CD4-positive, CD25-positive, alpha-beta regulatory T cell (primary cell): ENCODE measurements around the gene GNG14. TPM values are rescaled to one million over a fixed set of nuclear protein-coding genes. Genes with fewer than 3 reads are reported as not detected.
A peak's percentile ranks its signal among the peaks of the same experiment; 100 is the strongest.
"Not testable (repeated sequence)": the region's sequence is repeated elsewhere in the genome, so short reads cannot be mapped to it uniquely, and the experiment has no call there.

Source experiments
- ATAC-seq, 2 donors: fragments of 150-1000 bp; cut with Tn5 transposase; one replicate each; pipeline ENCODE4 v1.10.0; 2021; ENCODE audit warnings: low read depth in 2 of 2, moderate number of reproducible peaks in 2 of 2, moderate library complexity in 1 of 2
- DNase-seq, 3 donors: peaks; one replicate each; pipeline versions ENCODE4 v3.0.0 to v3.0.0-alpha.2; 2012 to 2022; ENCODE audit warnings: mixed read lengths in 1 of 3
- H3K27ac ChIP-seq: one replicate; pipeline ENCODE4 v1.7.0; 2013; ENCODE audit warnings: mild to moderate bottlenecking, low read length; ENCODE audit not compliant: insufficient read depth, poor library complexity, severe bottlenecking
- H3K27me3 ChIP-seq: one replicate; pipeline ENCODE4 v1.7.0; 2013; ENCODE audit warnings: low read length; ENCODE audit not compliant: control insufficient read depth, insufficient read depth
- H3K36me3 ChIP-seq: one replicate; pipeline ENCODE4 v1.7.0; 2013; ENCODE audit warnings: mild to moderate bottlenecking, low read length, moderate library complexity; ENCODE audit not compliant: control insufficient read depth, insufficient read depth
- H3K4me1 ChIP-seq: 2 replicates; pipeline ENCODE4 v1.7.0; 2013; ENCODE audit warnings: mild to moderate bottlenecking, low read length; ENCODE audit not compliant: insufficient read depth, control insufficient read depth, poor library complexity, severe bottlenecking
- H3K4me3 ChIP-seq: one replicate; pipeline ENCODE4 v1.7.0; 2013; ENCODE audit warnings: low read depth, mild to moderate bottlenecking, low read length, moderate library complexity
- H3K9me3 ChIP-seq, 2 experiments: 1 replicate in 1 of 2; 2 replicates in 1 of 2; pipeline ENCODE4 v1.7.0; 2013; ENCODE audit warnings: low read length in 2 of 2, mild to moderate bottlenecking in 1 of 2, moderate library complexity in 1 of 2; ENCODE audit not compliant: control insufficient read depth in 2 of 2
- H3K27ac Mint-ChIP-seq, 3 donors: one replicate each; pipeline ENCODE4 v1.8.0; 2020 to 2022; ENCODE audit warnings: mild to moderate bottlenecking in 3 of 3, mixed read lengths in 3 of 3, moderate library complexity in 2 of 3
- H3K27me3 Mint-ChIP-seq: one replicate; pipeline ENCODE4 v1.8.0; 2022; ENCODE audit warnings: mild to moderate bottlenecking, mixed read lengths
- H3K36me3 Mint-ChIP-seq: one replicate; pipeline ENCODE4 v1.8.0; 2020; ENCODE audit warnings: mixed read lengths
- H3K4me1 Mint-ChIP-seq, 4 donors: one replicate each; pipeline ENCODE4 v1.8.0; 2020 to 2022; ENCODE audit warnings: mixed read lengths in 4 of 4, mild to moderate bottlenecking in 1 of 4
- H3K4me3 Mint-ChIP-seq, 4 donors: one replicate each; pipeline ENCODE4 v1.8.0; 2020 to 2022; ENCODE audit warnings: mild to moderate bottlenecking in 4 of 4, mixed read lengths in 4 of 4, moderate library complexity in 3 of 4
- H3K9me3 Mint-ChIP-seq, 7 donors: one replicate each; pipeline ENCODE4 v1.8.0; 2020 to 2022; ENCODE audit warnings: mixed read lengths in 7 of 7, mild to moderate bottlenecking in 3 of 7, moderate library complexity in 2 of 7
- polyA plus RNA-seq, 4 donors: library from polyadenylated mRNA; unstranded; fragments of 300-500 nt; fragmentation: Illumina TruSeq; gene quantifications; one replicate each; pipeline ENCODE4 v1.2.3, GENCODE V29; 2021
- total RNA-seq: library from RNA; stranded (reverse); gene quantifications from one replicate; pipeline ENCODE4 v1.2.3, GENCODE V29; 2022

Gene GNG14
- total and polyA plus RNA-seq, 5 donors from 2014 or later = not detected

- ATAC-seq = no peak
- no peaks in the 10 kb centered on the region for H3K27me3 ChIP-seq
- H3K36me3 ChIP-seq = no peaks in the 10 kb centered on the region
- no peak overlapping the region for H3K4me3 Mint-ChIP-seq
- peaks cover 15% of the 10 kb centered on the region for H3K4me1 ChIP-seq
- no peak overlapping the region for H3K4me3 ChIP-seq
- no peaks in the 10 kb centered on the region for H3K9me3 ChIP-seq
- DNase-seq = no peak
- no peak overlapping the region for H3K27ac Mint-ChIP-seq
- peaks cover 0 to 1% (median 0%) of the 10 kb centered on the region in 7 donors for H3K9me3 Mint-ChIP-seq
- H3K27ac ChIP-seq = no peak overlapping the region
- H3K27me3 Mint-ChIP-seq = no peaks in the 10 kb centered on the region
- H3K36me3 Mint-ChIP-seq = no peaks in the 10 kb centered on the region
- peaks cover 0 to 9% (median 6%) of the 10 kb centered on the region in 4 donors for H3K4me1 Mint-ChIP-seq
Measured at GRCh38 chr19:12692960-12693359, 5.2 kb downstream of the GNG14 start.

GRCh38 chr19:12694641-12695040 lies 6.8 kb downstream of the GNG14 start:
- no peaks in the 10 kb centered on the region for H3K36me3 ChIP-seq
- H3K4me3 ChIP-seq = no peak overlapping the region
- Mint-ChIP-seq H3K9me3 (peaks cover 0 to 1% (median 0%) of the 10 kb centered on the region in 7 donors), H3K4me3 (peak overlapping the region; percentile 21 to 60 (median 36)), H3K27ac (no peak overlapping the region), H3K27me3 (no peaks in the 10 kb centered on the region), H3K4me1 (peaks cover 2 to 12% (median 10%) of the 10 kb centered on the region in 4 donors), H3K36me3 (peaks cover 4% of the 10 kb centered on the region)
- H3K4me1 ChIP-seq = peaks cover 15% of the 10 kb centered on the region
- ATAC-seq (no peak), DNase-seq (no peak)
- H3K27ac ChIP-seq = no peak overlapping the region
- H3K27me3 ChIP-seq = no peaks in the 10 kb centered on the region
- no peaks in the 10 kb centered on the region for H3K9me3 ChIP-seq

- Mint-ChIP-seq H3K36me3 (peaks cover 4% of the 10 kb centered on the region), H3K4me1 (peaks cover 2 to 12% (median 10%) of the 10 kb centered on the region in 4 donors), H3K27ac (no peak overlapping the region), H3K27me3 (no peaks in the 10 kb centered on the region), H3K4me3 (peak overlapping the region; percentile 7 to 60 (median 36)), H3K9me3 (peaks cover 0 to 1% (median 0%) of the 10 kb centered on the region in 7 donors)
- ATAC-seq (no peak), DNase-seq (no peak)
- H3K9me3 ChIP-seq = no peaks in the 10 kb centered on the region
- no peaks in the 10 kb centered on the region for H3K36me3 ChIP-seq
- no peak overlapping the region for H3K27ac ChIP-seq
- H3K4me3 ChIP-seq = no peak overlapping the region
- H3K4me1 ChIP-seq = peaks cover 15% of the 10 kb centered on the region
- no peaks in the 10 kb centered on the region for H3K27me3 ChIP-seq
Measured at GRCh38 chr19:12695096-12695495, 7.3 kb downstream of the GNG14 start.

GRCh38 chr19:12695514-12695913 lies 7.7 kb downstream of the GNG14 start:
- Mint-ChIP-seq H3K36me3 (peaks cover 4% of the 10 kb centered on the region), H3K9me3 (peaks cover 0 to 1% (median 0%) of the 10 kb centered on the region in 7 donors), H3K4me3 (peak overlapping the region; percentile 77 to 94 (median 86)), H3K4me1 (peaks cover 2 to 12% (median 10%) of the 10 kb centered on the region in 4 donors), H3K27ac (peak overlapping the region in 1 of 3 donors; percentile 36), H3K27me3 (no peaks in the 10 kb centered on the region)
- no peaks in the 10 kb centered on the region for H3K27me3 ChIP-seq
- peaks cover 15% of the 10 kb centered on the region for H3K4me1 ChIP-seq
- H3K9me3 ChIP-seq = no peaks in the 10 kb centered on the region
- H3K27ac ChIP-seq = no peak overlapping the region
- DNase-seq (no peak), ATAC-seq (no peak)
- peak overlapping the region; percentile 41 for H3K4me3 ChIP-seq
- no peaks in the 10 kb centered on the region for H3K36me3 ChIP-seq

- DNase-seq (no peak), ATAC-seq (peak in 1 of 2 donors; percentile 16)
- H3K4me1 Mint-ChIP-seq = peaks cover 2 to 12% (median 10%) of the 10 kb centered on the region in 4 donors
- Histone ChIP-seq H3K27ac (peak overlapping the region; percentile 92), H3K9me3 (no peaks in the 10 kb centered on the region), H3K4me3 (peak overlapping the region; percentile 77), H3K27me3 (no peaks in the 10 kb centered on the region), H3K36me3 (no peaks in the 10 kb centered on the region), H3K4me1 (peaks cover 15% of the 10 kb centered on the region)
- peak overlapping the region; percentile 93 to 98 (median 94) for H3K4me3 Mint-ChIP-seq
- no peaks in the 10 kb centered on the region for H3K27me3 Mint-ChIP-seq
- H3K36me3 Mint-ChIP-seq = peaks cover 4% of the 10 kb centered on the region
- peaks cover 0 to 1% (median 0%) of the 10 kb centered on the region in 7 donors for H3K9me3 Mint-ChIP-seq
- H3K27ac Mint-ChIP-seq = peak overlapping the region in 2 of 3 donors; percentile 97 to 98
Measured at GRCh38 chr19:12695997-12696365, 8.2 kb downstream of the GNG14 start.

GRCh38 chr19:12696366-12697335 lies 8.9 kb downstream of the GNG14 start, which contains the start of gene FBXW9:
Gene FBXW9 (minus strand): TSS chr19:12696631. CDS start chr19:12696581, 50 bp downstream.
- no peaks in the 10 kb centered on the region for H3K9me3 ChIP-seq
- ATAC-seq (peak; percentile 90 to 92), DNase-seq (peak; percentile 94 to 97 (median 95))
- peak within 1 kb of the TSS; percentile 92 for H3K27ac ChIP-seq
- H3K27me3 Mint-ChIP-seq = no peaks in the 10 kb centered on the region
- H3K36me3 ChIP-seq = peaks cover 3% of the 10 kb centered on the region
- peaks cover 4% of the 10 kb centered on the region for H3K36me3 Mint-ChIP-seq
- H3K4me1 Mint-ChIP-seq = peaks cover 2 to 12% (median 10%) of the 10 kb centered on the region in 4 donors
- peaks cover 0 to 1% (median 0%) of the 10 kb centered on the region in 7 donors for H3K9me3 Mint-ChIP-seq
- no peaks in the 10 kb centered on the region for H3K27me3 ChIP-seq
- peak within 1 kb of the TSS; percentile 77 for H3K4me3 ChIP-seq
- H3K27ac Mint-ChIP-seq = peak within 1 kb of the TSS; percentile 97 to 98 (median 97)
- peak within 1 kb of the TSS; percentile 93 to 98 (median 94) for H3K4me3 Mint-ChIP-seq
- H3K4me1 ChIP-seq = peaks cover 15% of the 10 kb centered on the region

- not testable (repeated sequence) for H3K9me3 Mint-ChIP-seq, H3K27me3 Mint-ChIP-seq, ATAC-seq, H3K27me3 ChIP-seq, H3K36me3 Mint-ChIP-seq, H3K27ac ChIP-seq, H3K9me3 ChIP-seq, H3K27ac Mint-ChIP-seq, H3K4me3 ChIP-seq, H3K36me3 ChIP-seq, DNase-seq
- H3K4me1 Mint-ChIP-seq = peaks cover 2 to 12% (median 10%) of the 10 kb centered on the region in 4 donors
- H3K4me3 Mint-ChIP-seq = peak overlapping the region in 3 of 4 donors; percentile 15 to 53 (median 43)
- H3K4me1 ChIP-seq = peaks cover 15% of the 10 kb centered on the region
Measured at GRCh38 chr19:12697425-12697824, 9.6 kb downstream of the GNG14 start.
